Activated naive CD4-positive, alpha-beta T cell treated with anti-CD3 and anti-CD28 coated beads, Interleukin-2, amount 50 U/mL, for 16 hours (primary cell): ENCODE results near the gene RHBDF2.

Experiments used
- DNase-seq: peaks from one replicate; pipeline ENCODE4 v3.0.0-alpha.2; 2020

The RHBDF2 gene

GRCh38 chr17:76452660-76453430 lies 48.4 kb downstream of the RHBDF2 start, which contains the start of gene UBE2O:
Gene UBE2O (minus strand): TSS chr17:76453152. CDS start chr17:76453141, 11 bp downstream.
- DNase-seq: peak; percentile 93

GRCh38 chr17:76452127-76452659 lies 49.0 kb downstream of the RHBDF2 start:
- no peak for DNase-seq

- no peak for DNase-seq
Observed at GRCh38 chr17:76451506-76451905, 49.7 kb downstream of the RHBDF2 start.

- DNase-seq: no peak
Observed at GRCh38 chr17:76449126-76449525, 52.1 kb downstream of the RHBDF2 start.

GRCh38 chr17:76447931-76448652 lies 53.1 kb downstream of the RHBDF2 start:
- no peak for DNase-seq

- no peak for DNase-seq
Observed at GRCh38 chr17:76446449-76447231, 54.6 kb downstream of the RHBDF2 start.

- DNase-seq: no peak
Observed at GRCh38 chr17:76445697-76446448, 55.4 kb downstream of the RHBDF2 start.

GRCh38 chr17:76444518-76445311 lies 56.5 kb downstream of the RHBDF2 start:
- DNase-seq: no peak

GRCh38 chr17:76442341-76443338 lies 58.6 kb downstream of the RHBDF2 start:
- DNase-seq: no peak

GRCh38 chr17:76441686-76442340 lies 59.4 kb downstream of the RHBDF2 start:
- no peak for DNase-seq

- no peak for DNase-seq
Observed at GRCh38 chr17:76440751-76441362, 60.4 kb downstream of the RHBDF2 start.

- no peak for DNase-seq
Observed at GRCh38 chr17:76439314-76439928, 61.8 kb downstream of the RHBDF2 start.

- no peak for DNase-seq
Observed at GRCh38 chr17:76438906-76439305, 62.3 kb downstream of the RHBDF2 start.

- no peak for DNase-seq
Observed at GRCh38 chr17:76437467-76438402, 63.5 kb downstream of the RHBDF2 start.

GRCh38 chr17:76435751-76436150 lies 65.5 kb downstream of the RHBDF2 start:
- DNase-seq: no peak

- no peak for DNase-seq
Observed at GRCh38 chr17:76434870-76435269, 66.4 kb downstream of the RHBDF2 start.

GRCh38 chr17:76433693-76434092 lies 67.5 kb downstream of the RHBDF2 start:
- no peak for DNase-seq
